Gastroesophageal sphincter (tissue), 4 donors: ENCODE data around the gene COPZ1. TPM values are rescaled to one million over a fixed set of nuclear protein-coding genes. Genes with fewer than 3 reads are reported as not detected.

Experiments used
- ATAC-seq: fragments of 150-250 bp; one replicate; pipeline ENCODE4 v1.9.1; 2016; ENCODE audit warnings: mild to moderate bottlenecking, moderate library complexity
- H3K27ac ChIP-seq, 4 donors: fragments of 200-600 bp; sonication (generic) in 3 of 4; 1 replicate in 3 of 4; 2 replicates in 1 of 4; pipeline ENCODE4 v1.5.1; 2016 to 2019
- H3K27me3 ChIP-seq: fragments of 200-600 bp; sonication (generic); one replicate; pipeline ENCODE4 v1.5.1; 2019
- H3K36me3 ChIP-seq, 2 donors: fragments of 200-600 bp; sonication (generic); one replicate each; pipeline ENCODE4 v1.5.1; 2019; ENCODE audit warnings: control low read depth in 1 of 2
- H3K4me1 ChIP-seq, 3 donors: fragments of 200-600 bp; sonication (generic); 1 replicate in 2 of 3; 2 replicates in 1 of 3; pipeline ENCODE4 v1.5.1; 2016 to 2019; ENCODE audit warnings: control low read depth in 2 of 3
- H3K4me3 ChIP-seq, 2 donors: fragments of 200-600 bp; sonication (generic); one replicate each; pipeline ENCODE4 v1.5.1; 2019; ENCODE audit warnings: mild to moderate bottlenecking in 1 of 2, moderate library complexity in 1 of 2
- H3K9me3 ChIP-seq, 3 donors: fragments of 200-600 bp; sonication (generic); one replicate each; pipeline ENCODE4 v1.5.1; 2017 to 2019; ENCODE audit warnings: control low read depth in 2 of 3
- EP300 ChIP-seq: sonication (generic); formaldehyde crosslinking; IDR thresholded peaks from one replicate; pipeline ENCODE4 v1.6.1; 2017; ENCODE audit warnings: antibody characterized with exemption, mild to moderate bottlenecking
- POLR2A ChIP-seq, 2 donors: fragments of 450-650 bp; IDR thresholded peaks; one replicate each; pipeline ENCODE4 v1.6.1; 2017; ENCODE audit warnings: antibody characterized with exemption in 2 of 2, mild to moderate bottlenecking in 2 of 2, moderate library complexity in 1 of 2
- POLR2AphosphoS5 ChIP-seq: sonication (generic); formaldehyde crosslinking; IDR thresholded peaks from one replicate; pipeline ENCODE4 v1.6.1; 2017; ENCODE audit warnings: antibody characterized with exemption
- WGBS, 2 donors: methylation state at CpG; one replicate each; pipeline ENCODE4 v1.1.5; 2018; ENCODE audit warnings: low coverage in 1 of 2; 5-methylcytosine and 5-hydroxymethylcytosine counted together
- total RNA-seq, 4 donors: library from RNA; depleted of rRNA; stranded (reverse); fragments of >200 nt; gene quantifications; one replicate each; pipeline ENCODE4 v1.1.0, GENCODE V29; 2016
- TF ChIP-seq, protein P1 (sequence below), 4 experiments: fragments of 200-600 bp in 2 of 4; fragments of 450-650 bp in 2 of 4; sonication (generic) in 1 of 4; IDR thresholded peaks; one replicate each; pipeline ENCODE4 v1.5.1; 2017 to 2019; ENCODE audit warnings: antibody characterized with exemption in 4 of 4, mild to moderate bottlenecking in 2 of 4, moderate library complexity in 2 of 4

The COPZ1 gene
- total RNA-seq, 4 donors from 2014 or later: 47.0 to 138 (median 57.5) TPM

DNA sequence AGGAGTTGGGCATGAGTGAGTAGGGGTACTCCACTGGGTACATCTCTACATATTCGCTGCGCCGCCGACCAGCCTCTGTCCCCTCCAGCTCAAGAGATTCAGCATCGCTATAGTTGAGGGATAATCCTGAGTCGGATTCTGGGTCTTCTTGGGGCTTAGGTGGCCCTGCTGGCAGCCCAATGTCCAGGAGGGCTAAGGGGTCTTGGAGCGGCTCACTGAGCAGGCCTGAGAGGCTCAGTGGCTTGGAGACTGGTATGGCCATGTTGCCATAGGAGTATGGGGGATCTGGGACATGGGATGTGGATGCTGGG lies 32.0 kb upstream of the COPZ1 start:
- no peak overlapping the region for H3K4me3 ChIP-seq
- H3K27me3 ChIP-seq: peaks cover 11% of the 10 kb centered on the region
- peaks cover 0 to 17% of the 10 kb centered on the region in 2 donors for H3K36me3 ChIP-seq
- peaks cover 0 to under 1% (median 0%) of the 10 kb centered on the region in 3 donors for H3K4me1 ChIP-seq
- no peaks in the 10 kb centered on the region for H3K9me3 ChIP-seq
- H3K27ac ChIP-seq: no peak overlapping the region
- no peak for ATAC-seq
- WGBS, 2 donors: 98% methylated on average over 5 of the region's 7 CpGs; no CpG with 5 or more reads in 1 of the 2 donors
- TF ChIP-seq EP300: no peak

DNA sequence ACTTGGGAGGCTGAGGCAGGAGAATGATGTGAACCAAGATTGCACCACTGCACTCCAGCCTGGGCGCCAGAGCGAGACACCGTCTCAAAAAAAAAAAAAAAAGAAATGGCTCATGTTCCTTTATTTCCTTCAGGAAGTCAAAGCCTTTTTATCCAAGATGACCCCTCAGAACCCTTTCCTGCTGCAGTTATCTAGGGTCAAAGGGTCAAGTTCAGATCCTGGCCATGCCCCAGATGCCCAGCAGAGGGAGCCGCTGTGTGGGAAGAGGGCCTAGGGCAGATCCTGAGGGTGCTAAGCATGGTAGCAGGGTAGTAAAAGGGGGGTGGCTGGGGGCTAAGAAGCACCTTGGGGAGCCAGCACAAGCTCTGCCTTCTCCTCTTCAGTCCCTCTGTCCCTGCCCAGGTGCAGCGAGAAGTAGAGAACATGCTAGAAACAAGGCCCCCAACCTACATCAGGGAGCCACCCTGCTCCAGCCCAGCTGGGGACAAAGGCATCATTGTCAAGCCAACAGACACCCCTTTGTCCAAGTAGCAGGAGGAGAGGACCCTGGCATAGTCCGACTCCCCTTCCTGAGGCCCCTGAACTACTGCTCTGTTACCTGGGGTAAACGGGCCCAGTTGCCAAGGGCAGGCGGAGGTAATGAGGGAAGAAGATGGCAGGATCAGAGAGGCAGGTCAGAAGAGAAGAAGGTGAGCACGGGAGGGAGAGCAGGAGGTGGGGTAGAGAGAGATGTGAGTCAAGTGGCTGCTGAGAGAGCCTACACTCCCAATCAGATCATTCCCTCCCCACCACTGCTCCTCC lies 30.6 kb upstream of the COPZ1 start:
- Histone ChIP-seq H3K36me3 (peaks cover 0 to 3% of the 10 kb centered on the region in 2 donors), H3K9me3 (no peaks in the 10 kb centered on the region), H3K4me3 (no peak overlapping the region), H3K27ac (no peak overlapping the region), H3K27me3 (peaks cover 26% of the 10 kb centered on the region), H3K4me1 (no peaks in the 10 kb centered on the region)
- TF ChIP-seq, protein P1, sequence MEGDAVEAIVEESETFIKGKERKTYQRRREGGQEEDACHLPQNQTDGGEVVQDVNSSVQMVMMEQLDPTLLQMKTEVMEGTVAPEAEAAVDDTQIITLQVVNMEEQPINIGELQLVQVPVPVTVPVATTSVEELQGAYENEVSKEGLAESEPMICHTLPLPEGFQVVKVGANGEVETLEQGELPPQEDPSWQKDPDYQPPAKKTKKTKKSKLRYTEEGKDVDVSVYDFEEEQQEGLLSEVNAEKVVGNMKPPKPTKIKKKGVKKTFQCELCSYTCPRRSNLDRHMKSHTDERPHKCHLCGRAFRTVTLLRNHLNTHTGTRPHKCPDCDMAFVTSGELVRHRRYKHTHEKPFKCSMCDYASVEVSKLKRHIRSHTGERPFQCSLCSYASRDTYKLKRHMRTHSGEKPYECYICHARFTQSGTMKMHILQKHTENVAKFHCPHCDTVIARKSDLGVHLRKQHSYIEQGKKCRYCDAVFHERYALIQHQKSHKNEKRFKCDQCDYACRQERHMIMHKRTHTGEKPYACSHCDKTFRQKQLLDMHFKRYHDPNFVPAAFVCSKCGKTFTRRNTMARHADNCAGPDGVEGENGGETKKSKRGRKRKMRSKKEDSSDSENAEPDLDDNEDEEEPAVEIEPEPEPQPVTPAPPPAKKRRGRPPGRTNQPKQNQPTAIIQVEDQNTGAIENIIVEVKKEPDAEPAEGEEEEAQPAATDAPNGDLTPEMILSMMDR (IDR thresholded peaks at IDR 0.05): peak in 3 of 4 experiments; percentile 61 to 79 (median 75)
- no peak for TF ChIP-seq POLR2AphosphoS5
- 54 to 65% methylated on average over 2 to 4 of the region's 9 CpGs for WGBS, 2 donors
- peak; percentile 55 for ATAC-seq

DNA sequence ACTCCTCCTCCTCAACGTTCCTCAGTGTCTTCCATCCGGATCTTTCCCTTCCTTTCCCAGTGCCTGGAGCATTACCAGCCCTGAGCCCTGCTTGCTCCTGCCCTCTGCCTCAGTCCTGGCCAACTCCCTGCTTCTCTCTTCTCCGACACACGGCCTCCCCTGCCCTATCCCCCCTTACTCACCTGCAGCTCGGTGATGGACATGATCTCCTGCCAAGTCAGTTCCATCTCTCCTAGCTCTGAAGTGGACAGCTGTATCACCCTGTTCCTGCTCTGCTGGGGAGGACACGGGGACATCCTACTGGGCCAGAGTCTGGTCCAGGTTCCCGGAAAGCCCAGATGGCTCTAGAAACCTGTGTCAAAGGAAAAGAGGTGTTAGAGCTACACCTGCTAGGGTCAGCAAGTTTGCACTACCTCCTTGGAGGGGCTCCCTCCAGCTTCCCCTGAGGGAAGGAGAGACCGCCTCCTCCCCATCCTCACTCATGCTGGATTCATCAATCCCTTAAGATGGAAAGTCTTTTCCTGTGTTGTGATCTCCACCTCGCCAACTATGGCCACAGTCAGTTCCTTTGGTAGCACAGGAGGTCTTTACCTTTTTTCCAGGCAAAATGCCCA lies 29.9 kb upstream of the COPZ1 start:
- Histone ChIP-seq H3K27me3 (peaks cover 33% of the 10 kb centered on the region), H3K36me3 (no peaks in the 10 kb centered on the region), H3K9me3 (no peaks in the 10 kb centered on the region), H3K4me1 (no peaks in the 10 kb centered on the region), H3K27ac (no peak overlapping the region), H3K4me3 (no peak overlapping the region)
- TF ChIP-seq EP300 (no peak), POLR2AphosphoS5 (no peak), POLR2A (IDR thresholded peaks at IDR 0.05) (no peak)
- TF ChIP-seq, protein P1 (IDR thresholded peaks at IDR 0.05): no peak
- ATAC-seq: no peak
- 64 to 66% methylated on average over 5 to 8 of the region's 9 CpGs for WGBS, 2 donors

DNA sequence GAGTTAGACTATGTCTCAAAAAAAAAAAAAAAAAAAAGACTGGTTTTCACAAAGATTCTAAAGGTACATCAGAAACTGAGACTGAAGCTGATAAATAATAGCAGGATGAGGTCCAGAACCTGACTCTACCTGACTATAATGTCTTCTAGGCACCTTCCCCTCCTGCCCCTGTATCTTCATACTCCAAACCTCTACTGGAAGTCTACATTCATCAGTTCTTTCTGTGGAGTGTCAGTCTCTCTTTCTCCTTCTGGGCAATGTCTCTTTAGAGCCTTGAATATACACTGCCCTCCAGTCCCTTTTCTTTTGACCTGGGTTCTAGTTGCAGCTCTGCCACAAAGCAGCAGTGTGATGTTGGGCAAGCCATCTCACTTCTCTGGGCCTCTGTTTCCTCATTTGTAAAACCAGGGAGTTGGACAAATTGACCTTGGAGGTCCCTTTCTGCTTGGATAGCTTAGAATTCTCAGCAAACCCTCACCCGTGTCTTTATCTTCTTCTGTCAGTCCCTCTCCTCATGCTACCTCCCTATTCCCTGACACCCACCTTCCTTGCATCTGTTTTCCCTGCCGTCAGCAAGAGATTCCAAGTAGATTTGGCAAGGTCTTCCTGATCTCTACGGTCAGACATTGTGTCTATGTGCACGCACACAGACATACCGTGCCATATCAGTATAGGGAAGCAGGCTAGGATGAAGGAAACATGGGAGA lies 28.4 kb upstream of the COPZ1 start:
- Histone ChIP-seq H3K27ac (no peak overlapping the region), H3K36me3 (no peaks in the 10 kb centered on the region), H3K4me1 (peaks cover 0 to 11% (median 3%) of the 10 kb centered on the region in 3 donors), H3K9me3 (no peaks in the 10 kb centered on the region), H3K4me3 (no peak overlapping the region), H3K27me3 (peaks cover 47% of the 10 kb centered on the region)
- no peak for ATAC-seq
- TF ChIP-seq, protein P1 (IDR thresholded peaks at IDR 0.05): no peak
- no peak for TF ChIP-seq EP300
- no peak for TF ChIP-seq POLR2AphosphoS5
- TF ChIP-seq POLR2A (IDR thresholded peaks at IDR 0.05): no peak
- WGBS, 2 donors: 63 to 80% methylated on average over 2 to 3 of the region's 5 CpGs

DNA sequence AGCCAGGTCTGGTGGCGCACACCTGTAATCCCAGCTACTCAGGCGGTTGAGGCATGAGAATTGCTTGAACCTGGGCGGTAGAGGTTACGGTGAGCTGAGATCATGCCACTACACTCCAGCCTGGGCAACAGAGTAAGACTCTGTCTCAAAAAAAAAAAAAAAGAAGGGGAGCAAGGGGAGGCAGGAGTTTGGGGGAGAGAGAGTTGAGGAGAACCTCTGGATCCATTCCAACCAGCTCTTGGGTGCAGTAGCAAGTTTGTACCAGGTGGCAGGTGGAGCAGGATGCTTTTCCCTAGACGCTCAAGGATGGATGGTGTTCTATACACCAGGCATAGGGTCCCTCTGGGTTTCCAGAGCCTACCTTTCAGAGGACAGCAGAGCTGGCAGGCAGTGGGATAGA lies 26.0 kb upstream of the COPZ1 start:
- no peak for ATAC-seq
- TF ChIP-seq, protein P1 (IDR thresholded peaks at IDR 0.05): no peak
- TF ChIP-seq POLR2AphosphoS5 (no peak), EP300 (no peak), POLR2A (IDR thresholded peaks at IDR 0.05) (no peak)
- WGBS, 2 donors: 88 to 100% methylated on average over 1 to 4 of the region's 5 CpGs

More for the DNA sequence above, 26.0 kb upstream of the COPZ1 start:
- peaks cover 48% of the 10 kb centered on the region for H3K27me3 ChIP-seq
- H3K27ac ChIP-seq: no peak overlapping the region
- H3K36me3 ChIP-seq: no peaks in the 10 kb centered on the region
- no peaks in the 10 kb centered on the region for H3K9me3 ChIP-seq
- no peak overlapping the region for H3K4me3 ChIP-seq
- peaks cover 0 to 11% (median 3%) of the 10 kb centered on the region in 3 donors for H3K4me1 ChIP-seq
